Activated naive CD4-positive, alpha-beta T cell treated with anti-CD3 and anti-CD28 coated beads, Interleukin-2, amount 50 U/mL, for 24 hours (primary cell): ENCODE results near the gene ARMS2.

Experiments
- H3K27ac Mint-ChIP-seq: one replicate; pipeline ENCODE4 v1.8.0; 2021; ENCODE audit warnings: mild to moderate bottlenecking, mixed read lengths
- H3K27me3 Mint-ChIP-seq: one replicate; pipeline ENCODE4 v1.8.0; 2021; ENCODE audit warnings: mixed read lengths
- H3K36me3 Mint-ChIP-seq: one replicate; pipeline ENCODE4 v1.8.0; 2021; ENCODE audit warnings: mixed read lengths
- H3K4me1 Mint-ChIP-seq: one replicate; pipeline ENCODE4 v1.8.0; 2021; ENCODE audit warnings: mixed read lengths
- H3K4me3 Mint-ChIP-seq: one replicate; pipeline ENCODE4 v1.8.0; 2021; ENCODE audit warnings: mild to moderate bottlenecking, mixed read lengths
- H3K9me3 Mint-ChIP-seq: one replicate; pipeline ENCODE4 v1.8.0; 2021; ENCODE audit warnings: mixed read lengths

ARMS2 gene

GRCh38 chr10:122462533-122463465, 8.3 kb downstream of the ARMS2 start:
- Mint-ChIP-seq H3K27me3 (peaks cover 43% of the 10 kb centered on the region), H3K36me3 (no peaks in the 10 kb centered on the region), H3K9me3 (no peaks in the 10 kb centered on the region), H3K27ac (peak overlapping the region; percentile 4), H3K4me3 (peak overlapping the region; percentile 85), H3K4me1 (peaks cover 8% of the 10 kb centered on the region)

GRCh38 chr10:122463466-122464249, 9.2 kb downstream of the ARMS2 start:
- Mint-ChIP-seq H3K36me3 (no peaks in the 10 kb centered on the region), H3K9me3 (no peaks in the 10 kb centered on the region), H3K27me3 (peaks cover 39% of the 10 kb centered on the region), H3K27ac (no peak overlapping the region), H3K4me1 (peaks cover 8% of the 10 kb centered on the region), H3K4me3 (peak overlapping the region; percentile 39)

- Mint-ChIP-seq H3K4me1 (peaks cover 8% of the 10 kb centered on the region), H3K4me3 (no peak overlapping the region), H3K27ac (no peak overlapping the region), H3K27me3 (peaks cover 34% of the 10 kb centered on the region), H3K36me3 (no peaks in the 10 kb centered on the region), H3K9me3 (no peaks in the 10 kb centered on the region)
Measured at GRCh38 chr10:122464250-122464510, 9.7 kb downstream of the ARMS2 start.

GRCh38 chr10:122464586-122464985, 10.1 kb downstream of the ARMS2 start:
- H3K4me1 Mint-ChIP-seq = peaks cover 8% of the 10 kb centered on the region
- H3K36me3 Mint-ChIP-seq = no peaks in the 10 kb centered on the region
- H3K4me3 Mint-ChIP-seq = no peak overlapping the region
- peaks cover 31% of the 10 kb centered on the region for H3K27me3 Mint-ChIP-seq
- no peaks in the 10 kb centered on the region for H3K9me3 Mint-ChIP-seq
- H3K27ac Mint-ChIP-seq = no peak overlapping the region

GRCh38 chr10:122465401-122466040, 11.1 kb downstream of the ARMS2 start:
- Mint-ChIP-seq H3K27me3 (peaks cover 29% of the 10 kb centered on the region), H3K4me1 (peaks cover 8% of the 10 kb centered on the region), H3K27ac (no peak overlapping the region), H3K9me3 (no peaks in the 10 kb centered on the region), H3K4me3 (no peak overlapping the region), H3K36me3 (no peaks in the 10 kb centered on the region)

GRCh38 chr10:122466951-122467381, 12.5 kb downstream of the ARMS2 start:
- H3K36me3 Mint-ChIP-seq = no peaks in the 10 kb centered on the region
- no peaks in the 10 kb centered on the region for H3K9me3 Mint-ChIP-seq
- peaks cover 31% of the 10 kb centered on the region for H3K27me3 Mint-ChIP-seq
- H3K4me1 Mint-ChIP-seq = peaks cover 8% of the 10 kb centered on the region
- H3K27ac Mint-ChIP-seq = no peak overlapping the region
- no peak overlapping the region for H3K4me3 Mint-ChIP-seq

GRCh38 chr10:122467701-122468100, 13.2 kb downstream of the ARMS2 start:
- H3K4me1 Mint-ChIP-seq = peaks cover 3% of the 10 kb centered on the region
- H3K27ac Mint-ChIP-seq = no peak overlapping the region
- H3K4me3 Mint-ChIP-seq = no peak overlapping the region

GRCh38 chr10:122468307-122468925, 14.0 kb downstream of the ARMS2 start:
- H3K27me3 Mint-ChIP-seq = peaks cover 19% of the 10 kb centered on the region
- H3K27ac Mint-ChIP-seq = no peak overlapping the region
- no peaks in the 10 kb centered on the region for H3K36me3 Mint-ChIP-seq

More at GRCh38 chr10:122467701-122468100, 13.2 kb downstream of the ARMS2 start:
- Mint-ChIP-seq H3K27me3 (peaks cover 26% of the 10 kb centered on the region), H3K9me3 (no peaks in the 10 kb centered on the region), H3K36me3 (no peaks in the 10 kb centered on the region)

GRCh38 chr10:122468926-122469781, 14.7 kb downstream of the ARMS2 start:
- Mint-ChIP-seq H3K4me3 (no peak overlapping the region), H3K4me1 (no peaks in the 10 kb centered on the region), H3K9me3 (no peaks in the 10 kb centered on the region), H3K27ac (no peak overlapping the region), H3K36me3 (no peaks in the 10 kb centered on the region), H3K27me3 (peaks cover 16% of the 10 kb centered on the region)

More at GRCh38 chr10:122468307-122468925, 14.0 kb downstream of the ARMS2 start:
- Mint-ChIP-seq H3K4me3 (no peak overlapping the region), H3K4me1 (no peaks in the 10 kb centered on the region), H3K9me3 (no peaks in the 10 kb centered on the region)

- H3K27me3 Mint-ChIP-seq = peaks cover 14% of the 10 kb centered on the region
- no peaks in the 10 kb centered on the region for H3K36me3 Mint-ChIP-seq
- H3K9me3 Mint-ChIP-seq = no peaks in the 10 kb centered on the region
- H3K27ac Mint-ChIP-seq = no peak overlapping the region
- H3K4me3 Mint-ChIP-seq = no peak overlapping the region
- H3K4me1 Mint-ChIP-seq = peaks cover 6% of the 10 kb centered on the region
Measured at GRCh38 chr10:122469848-122470247, 15.4 kb downstream of the ARMS2 start.

GRCh38 chr10:122471531-122472177, 17.2 kb downstream of the ARMS2 start:
- Mint-ChIP-seq H3K4me3 (no peak overlapping the region), H3K27me3 (peaks cover 10% of the 10 kb centered on the region), H3K4me1 (peaks cover 6% of the 10 kb centered on the region), H3K27ac (no peak overlapping the region), H3K9me3 (no peaks in the 10 kb centered on the region), H3K36me3 (no peaks in the 10 kb centered on the region)

GRCh38 chr10:122473116-122473515, 18.7 kb downstream of the ARMS2 start:
- Mint-ChIP-seq H3K27me3 (peaks cover 8% of the 10 kb centered on the region), H3K4me1 (peaks cover 6% of the 10 kb centered on the region), H3K9me3 (no peaks in the 10 kb centered on the region), H3K4me3 (no peak overlapping the region), H3K27ac (no peak overlapping the region), H3K36me3 (no peaks in the 10 kb centered on the region)

GRCh38 chr10:122474131-122474818, 19.8 kb downstream of the ARMS2 start:
- Mint-ChIP-seq H3K9me3 (no peaks in the 10 kb centered on the region), H3K27me3 (peaks cover 7% of the 10 kb centered on the region), H3K27ac (no peak overlapping the region), H3K4me3 (no peak overlapping the region), H3K36me3 (no peaks in the 10 kb centered on the region), H3K4me1 (peaks cover 6% of the 10 kb centered on the region)

- Mint-ChIP-seq H3K4me1 (peaks cover 6% of the 10 kb centered on the region), H3K9me3 (no peaks in the 10 kb centered on the region), H3K4me3 (no peak overlapping the region), H3K27me3 (peaks cover 5% of the 10 kb centered on the region), H3K27ac (no peak overlapping the region), H3K36me3 (no peaks in the 10 kb centered on the region)
Measured at GRCh38 chr10:122475100-122475499, 20.6 kb downstream of the ARMS2 start.
